Measurements from ENCODE around the gene LIN28A.

LIN28A gene

GRCh38 chr1:26438041-26438440, 27.4 kb downstream of the LIN28A start:
- no peak for DNase-seq

- DNase-seq = no peak
These were observed 29.6 kb downstream of the LIN28A start for GRCh38 chr1:26440259-26440658.

GRCh38 chr1:26449868-26450267, 39.3 kb downstream of the LIN28A start:
- DNase-seq = no peak

- DNase-seq = no peak
These were observed 40.3 kb downstream of the LIN28A start for GRCh38 chr1:26450908-26451307.

- DNase-seq = no peak
These were observed 42.0 kb downstream of the LIN28A start for GRCh38 chr1:26452459-26453183.

- DNase-seq = no peak
These were observed 48.5 kb downstream of the LIN28A start for GRCh38 chr1:26459148-26459547.

- DNase-seq = no peak
These were observed 49.0 kb downstream of the LIN28A start for GRCh38 chr1:26459573-26460031.

GRCh38 chr1:26468911-26469310, 58.3 kb downstream of the LIN28A start:
- DNase-seq = no peak

GRCh38 chr1:26469558-26469957, 58.9 kb downstream of the LIN28A start:
- no peak for DNase-seq

- DNase-seq = no peak
These were observed 60.4 kb downstream of the LIN28A start for GRCh38 chr1:26470878-26471497.

GRCh38 chr1:26471498-26472319, 61.1 kb downstream of the LIN28A start:
- DNase-seq = no peak

GRCh38 chr1:26472320-26472900, 61.8 kb downstream of the LIN28A start, which contains the start of gene HMGN2:
Gene HMGN2 (plus strand): TSS chr1:26472440. CDS start chr1:26472613, 173 bp downstream.
- DNase-seq = peak; percentile 84

GRCh38 chr1:26472901-26473845, 62.6 kb downstream of the LIN28A start:
- peak; percentile 96 for DNase-seq

- no peak for DNase-seq
These were observed 64.2 kb downstream of the LIN28A start for GRCh38 chr1:26474818-26475217.

- DNase-seq = no peak
These were observed 65.4 kb downstream of the LIN28A start for GRCh38 chr1:26475989-26476388.

GRCh38 chr1:26476958-26477357, 66.3 kb downstream of the LIN28A start:
- DNase-seq = no peak

- no peak for DNase-seq
These were observed 67.0 kb downstream of the LIN28A start for GRCh38 chr1:26477446-26478152.

GRCh38 chr1:26478159-26478558, 67.5 kb downstream of the LIN28A start:
- no peak for DNase-seq

- DNase-seq = no peak
These were observed 68.4 kb downstream of the LIN28A start for GRCh38 chr1:26478988-26479387.
